ENCODE measurements around the gene KIF1B.

Gene KIF1B, protein sequence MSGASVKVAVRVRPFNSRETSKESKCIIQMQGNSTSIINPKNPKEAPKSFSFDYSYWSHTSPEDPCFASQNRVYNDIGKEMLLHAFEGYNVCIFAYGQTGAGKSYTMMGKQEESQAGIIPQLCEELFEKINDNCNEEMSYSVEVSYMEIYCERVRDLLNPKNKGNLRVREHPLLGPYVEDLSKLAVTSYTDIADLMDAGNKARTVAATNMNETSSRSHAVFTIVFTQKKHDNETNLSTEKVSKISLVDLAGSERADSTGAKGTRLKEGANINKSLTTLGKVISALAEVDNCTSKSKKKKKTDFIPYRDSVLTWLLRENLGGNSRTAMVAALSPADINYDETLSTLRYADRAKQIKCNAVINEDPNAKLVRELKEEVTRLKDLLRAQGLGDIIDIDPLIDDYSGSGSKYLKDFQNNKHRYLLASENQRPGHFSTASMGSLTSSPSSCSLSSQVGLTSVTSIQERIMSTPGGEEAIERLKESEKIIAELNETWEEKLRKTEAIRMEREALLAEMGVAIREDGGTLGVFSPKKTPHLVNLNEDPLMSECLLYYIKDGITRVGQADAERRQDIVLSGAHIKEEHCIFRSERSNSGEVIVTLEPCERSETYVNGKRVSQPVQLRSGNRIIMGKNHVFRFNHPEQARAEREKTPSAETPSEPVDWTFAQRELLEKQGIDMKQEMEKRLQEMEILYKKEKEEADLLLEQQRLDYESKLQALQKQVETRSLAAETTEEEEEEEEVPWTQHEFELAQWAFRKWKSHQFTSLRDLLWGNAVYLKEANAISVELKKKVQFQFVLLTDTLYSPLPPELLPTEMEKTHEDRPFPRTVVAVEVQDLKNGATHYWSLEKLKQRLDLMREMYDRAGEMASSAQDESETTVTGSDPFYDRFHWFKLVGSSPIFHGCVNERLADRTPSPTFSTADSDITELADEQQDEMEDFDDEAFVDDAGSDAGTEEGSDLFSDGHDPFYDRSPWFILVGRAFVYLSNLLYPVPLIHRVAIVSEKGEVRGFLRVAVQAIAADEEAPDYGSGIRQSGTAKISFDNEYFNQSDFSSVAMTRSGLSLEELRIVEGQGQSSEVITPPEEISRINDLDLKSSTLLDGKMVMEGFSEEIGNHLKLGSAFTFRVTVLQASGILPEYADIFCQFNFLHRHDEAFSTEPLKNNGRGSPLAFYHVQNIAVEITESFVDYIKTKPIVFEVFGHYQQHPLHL (N-terminal part only)

GRCh38 chr1:10209905-10210810, at the start of gene KIF1B:
TSS of gene KIF1B (plus strand) at chr1:10210570. CDS start at chr1:10232329, 21,759 bp downstream.
- Histone ChIP-seq H3K4me1 (ENCODE audit: control insufficient read depth, insufficient read depth, low read length) (peaks cover 17% of the 10 kb centered on the region), H3K4me3 (ENCODE audit: low read length) (peak within 1 kb of the TSS; percentile 96), H3K27ac (ENCODE audit: low read depth, low read length) (peak within 1 kb of the TSS; percentile 95), H3K9ac (ENCODE audit: low read length) (peak within 1 kb of the TSS; percentile 71), H3K36me3 (ENCODE audit: control insufficient read depth, insufficient read depth, low read length) (no peaks in the 10 kb centered on the region), H3K27me3 (ENCODE audit: control insufficient read depth, insufficient read depth, low read length) (no peaks in the 10 kb centered on the region)

DNA sequence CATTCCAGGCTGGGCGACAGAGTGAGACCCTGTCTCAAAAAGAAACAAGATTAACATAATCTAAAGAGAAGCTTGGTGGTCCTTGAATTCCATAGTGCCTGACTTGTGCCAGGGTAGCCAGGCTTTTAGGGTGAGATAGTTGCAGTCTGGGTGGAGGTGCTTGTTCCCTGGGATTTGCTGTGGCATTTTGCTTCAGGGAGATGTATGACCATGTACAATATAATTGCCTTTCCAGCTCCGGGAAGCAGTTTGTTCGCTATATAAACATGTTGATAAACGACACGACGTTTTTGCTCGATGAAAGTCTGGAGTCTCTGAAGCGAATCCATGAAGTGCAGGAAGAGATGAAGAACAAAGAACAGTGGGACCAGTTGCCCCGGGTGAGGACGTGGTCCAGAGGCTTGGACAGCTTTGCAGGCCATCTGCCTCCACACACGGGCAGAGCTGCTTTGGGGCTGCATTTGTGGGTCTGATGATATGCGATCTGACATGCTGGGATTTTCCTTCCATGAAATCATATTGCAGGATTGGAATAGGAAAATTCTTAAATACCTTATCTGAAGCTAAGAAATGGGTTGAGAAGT, 49.4 kb upstream of the KIF1B start:
- H3K4me1 ChIP-seq (ENCODE audit: control insufficient read depth, insufficient read depth, low read length): peaks cover 16% of the 10 kb centered on the region
- no peaks in the 10 kb centered on the region for H3K27me3 ChIP-seq (ENCODE audit: control insufficient read depth, insufficient read depth, low read length)
- peak overlapping the region; percentile 77 for H3K27ac ChIP-seq (ENCODE audit: low read depth, low read length)
- H3K9ac ChIP-seq (ENCODE audit: low read length): no peak overlapping the region
- peaks cover 15% of the 10 kb centered on the region for H3K36me3 ChIP-seq (ENCODE audit: control insufficient read depth, insufficient read depth, low read length)
- no peak overlapping the region for H3K4me3 ChIP-seq (ENCODE audit: low read length)

- H3K4me3 ChIP-seq (ENCODE audit: low read length): no peak overlapping the region
- peaks cover 16% of the 10 kb centered on the region for H3K4me1 ChIP-seq (ENCODE audit: control insufficient read depth, insufficient read depth, low read length)
- H3K27ac ChIP-seq (ENCODE audit: low read depth, low read length): peak overlapping the region; percentile 77
- peaks cover 20% of the 10 kb centered on the region for H3K36me3 ChIP-seq (ENCODE audit: control insufficient read depth, insufficient read depth, low read length)
- no peaks in the 10 kb centered on the region for H3K27me3 ChIP-seq (ENCODE audit: control insufficient read depth, insufficient read depth, low read length)
- H3K9ac ChIP-seq (ENCODE audit: low read length): no peak overlapping the region
These were observed 48.7 kb upstream of the KIF1B start for GRCh38 chr1:10161541-10162290.

DNA sequence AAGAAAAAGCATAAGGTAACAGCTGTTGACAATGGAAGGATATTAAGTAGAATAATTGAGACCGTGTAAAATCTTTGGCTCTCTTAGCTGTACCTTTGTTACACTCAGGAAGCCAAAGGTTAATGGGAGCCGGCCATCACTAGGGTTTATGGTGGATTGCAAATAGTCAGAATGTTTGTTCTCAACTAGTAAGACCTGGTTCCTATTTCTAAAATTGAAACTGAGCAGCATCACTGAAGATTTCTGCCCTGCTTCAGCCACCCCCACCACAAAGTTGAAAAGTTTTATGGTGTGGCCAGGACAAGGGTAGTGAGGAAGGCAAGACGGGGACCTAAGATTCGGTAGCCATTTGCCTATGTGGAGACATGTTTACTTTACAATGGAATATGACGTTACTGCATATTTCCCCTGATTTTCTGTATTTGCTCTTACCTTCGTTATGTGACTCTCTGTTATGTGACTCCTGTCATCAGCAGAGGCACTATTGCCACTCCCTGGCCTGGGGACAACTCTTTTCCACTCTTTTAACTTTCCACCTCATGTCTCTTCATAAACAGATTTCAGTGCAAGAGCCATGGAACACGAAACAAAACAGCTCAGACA, 41.4 kb upstream of the KIF1B start:
- Histone ChIP-seq H3K9ac (ENCODE audit: low read length) (no peak overlapping the region), H3K36me3 (ENCODE audit: control insufficient read depth, insufficient read depth, low read length) (peaks cover 40% of the 10 kb centered on the region), H3K4me3 (ENCODE audit: low read length) (no peak overlapping the region), H3K4me1 (ENCODE audit: control insufficient read depth, insufficient read depth, low read length) (no peaks in the 10 kb centered on the region), H3K27ac (ENCODE audit: low read depth, low read length) (no peak overlapping the region), H3K27me3 (ENCODE audit: control insufficient read depth, insufficient read depth, low read length) (no peaks in the 10 kb centered on the region)

DNA sequence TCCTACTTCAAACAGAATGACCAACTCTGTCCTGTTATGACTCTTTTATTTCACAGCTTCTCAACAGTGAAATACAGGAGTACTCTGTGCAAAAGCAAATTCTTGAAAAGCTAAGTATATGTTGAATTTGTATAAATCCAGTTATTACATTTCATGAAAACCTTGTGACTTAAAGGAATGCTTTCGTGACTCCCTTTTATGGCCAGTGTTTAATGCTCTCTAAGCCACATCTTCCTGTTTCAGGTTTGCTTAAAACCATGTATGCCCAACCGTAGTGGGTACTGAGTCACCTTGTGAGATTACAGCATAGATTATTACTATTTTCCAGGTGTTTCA, 40.2 kb upstream of the KIF1B start:
- H3K27ac ChIP-seq (ENCODE audit: low read depth, low read length): no peak overlapping the region
- peaks cover 33% of the 10 kb centered on the region for H3K36me3 ChIP-seq (ENCODE audit: control insufficient read depth, insufficient read depth, low read length)
- H3K27me3 ChIP-seq (ENCODE audit: control insufficient read depth, insufficient read depth, low read length): no peaks in the 10 kb centered on the region
- no peak overlapping the region for H3K4me3 ChIP-seq (ENCODE audit: low read length)
- H3K9ac ChIP-seq (ENCODE audit: low read length): no peak overlapping the region
- no peaks in the 10 kb centered on the region for H3K4me1 ChIP-seq (ENCODE audit: control insufficient read depth, insufficient read depth, low read length)

GRCh38 chr1:10171105-10171767, 39.1 kb upstream of the KIF1B start:
- Histone ChIP-seq H3K4me1 (ENCODE audit: control insufficient read depth, insufficient read depth, low read length) (no peaks in the 10 kb centered on the region), H3K9ac (ENCODE audit: low read length) (no peak overlapping the region), H3K27me3 (ENCODE audit: control insufficient read depth, insufficient read depth, low read length) (no peaks in the 10 kb centered on the region), H3K4me3 (ENCODE audit: low read length) (no peak overlapping the region), H3K36me3 (ENCODE audit: control insufficient read depth, insufficient read depth, low read length) (peaks cover 23% of the 10 kb centered on the region), H3K27ac (ENCODE audit: low read depth, low read length) (no peak overlapping the region)

DNA sequence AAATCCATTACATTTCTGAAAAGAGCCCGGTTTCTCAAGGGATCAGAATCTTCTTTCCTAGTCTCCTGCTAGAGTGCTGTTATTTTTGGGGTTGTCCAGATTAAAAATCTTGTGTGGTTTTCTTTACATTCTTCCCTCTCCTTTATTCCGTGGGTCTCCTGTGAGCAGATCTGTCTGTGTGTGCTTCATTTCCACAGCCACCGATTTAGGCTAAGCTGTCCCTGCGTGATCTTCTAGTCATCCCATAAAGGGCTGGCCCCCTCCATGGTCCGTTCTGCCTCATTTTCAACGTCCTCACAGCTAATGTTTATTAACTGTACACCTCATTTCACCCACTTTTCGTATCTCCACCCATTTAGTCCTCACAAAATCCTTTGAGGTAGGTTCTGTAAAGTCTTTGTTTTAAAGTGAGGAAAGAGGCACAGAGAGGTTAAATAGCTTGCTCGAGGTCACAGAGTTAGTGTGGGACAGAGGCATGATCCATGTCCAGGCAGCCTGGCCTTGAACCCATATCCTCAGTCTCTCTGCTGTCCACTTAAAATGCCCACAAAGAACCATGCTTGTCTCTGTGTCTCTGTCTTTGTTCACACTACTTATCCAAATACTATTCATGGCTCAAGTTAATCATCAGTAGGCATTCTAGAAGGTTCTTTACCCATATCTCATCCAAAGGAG, 38.2 kb upstream of the KIF1B start:
- no peaks in the 10 kb centered on the region for H3K4me1 ChIP-seq (ENCODE audit: control insufficient read depth, insufficient read depth, low read length)
- no peak overlapping the region for H3K9ac ChIP-seq (ENCODE audit: low read length)
- no peaks in the 10 kb centered on the region for H3K27me3 ChIP-seq (ENCODE audit: control insufficient read depth, insufficient read depth, low read length)
- H3K36me3 ChIP-seq (ENCODE audit: control insufficient read depth, insufficient read depth, low read length): peaks cover 20% of the 10 kb centered on the region
- H3K27ac ChIP-seq (ENCODE audit: low read depth, low read length): no peak overlapping the region
- no peak overlapping the region for H3K4me3 ChIP-seq (ENCODE audit: low read length)

DNA sequence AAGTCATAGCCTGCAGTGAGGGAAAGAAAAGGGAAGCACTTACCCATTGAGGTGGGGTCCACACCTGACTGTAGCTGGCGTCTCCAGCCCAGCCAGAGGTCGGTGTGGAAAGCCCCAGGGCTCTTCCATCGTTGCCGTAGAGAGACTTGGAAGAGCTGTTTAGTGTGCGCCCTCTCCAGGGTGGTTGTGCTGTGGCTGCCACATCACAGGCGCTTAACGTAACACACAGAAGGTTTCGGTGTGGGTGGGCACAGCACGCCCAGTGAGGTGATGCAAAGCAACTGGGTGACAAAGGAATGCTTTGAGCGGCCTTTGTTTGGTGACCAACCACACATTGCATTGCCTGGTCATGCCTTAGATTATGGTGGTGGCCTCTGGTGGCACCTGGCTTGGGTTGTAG, 36.8 kb upstream of the KIF1B start:
- H3K4me1 ChIP-seq (ENCODE audit: control insufficient read depth, insufficient read depth, low read length): no peaks in the 10 kb centered on the region
- no peak overlapping the region for H3K4me3 ChIP-seq (ENCODE audit: low read length)
- H3K27ac ChIP-seq (ENCODE audit: low read depth, low read length): no peak overlapping the region
- H3K27me3 ChIP-seq (ENCODE audit: control insufficient read depth, insufficient read depth, low read length): no peaks in the 10 kb centered on the region
- no peak overlapping the region for H3K9ac ChIP-seq (ENCODE audit: low read length)
- H3K36me3 ChIP-seq (ENCODE audit: control insufficient read depth, insufficient read depth, low read length): peaks cover 17% of the 10 kb centered on the region

DNA sequence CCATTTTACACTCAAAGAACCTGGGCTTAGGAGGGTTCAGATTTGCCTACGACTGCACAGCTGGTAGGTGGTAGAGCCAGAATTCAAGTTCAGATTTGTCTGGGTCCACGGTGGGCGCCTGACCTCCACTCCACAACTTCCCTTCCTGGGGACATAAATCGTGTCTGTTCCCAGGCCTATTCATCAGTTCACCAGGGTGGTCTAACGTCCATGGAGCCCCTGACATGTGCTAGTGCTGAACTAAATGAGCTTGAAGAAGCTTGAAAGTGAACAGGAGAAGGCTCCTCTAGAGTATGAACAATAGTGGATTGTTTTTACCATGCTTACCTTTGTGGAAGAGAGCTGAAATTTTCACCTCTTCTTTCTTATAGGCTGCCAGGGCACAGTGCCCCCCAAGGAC, 32.5 kb upstream of the KIF1B start:
- Histone ChIP-seq H3K9ac (ENCODE audit: low read length) (no peak overlapping the region), H3K27ac (ENCODE audit: low read depth, low read length) (no peak overlapping the region)

More for the DNA sequence above, 32.5 kb upstream of the KIF1B start:
- Histone ChIP-seq H3K4me3 (ENCODE audit: low read length) (no peak overlapping the region), H3K4me1 (ENCODE audit: control insufficient read depth, insufficient read depth, low read length) (no peaks in the 10 kb centered on the region), H3K27me3 (ENCODE audit: control insufficient read depth, insufficient read depth, low read length) (no peaks in the 10 kb centered on the region), H3K36me3 (ENCODE audit: control insufficient read depth, insufficient read depth, low read length) (peaks cover 8% of the 10 kb centered on the region)
